NCI-H2196 (cell line): ENCODE results near the gene GFM1.

Experiments used
- DNase-seq: peaks from one replicate; lab custom pipeline; 2025; ENCODE audit not compliant: unreplicated experiment; lab: John Stamatoyannopoulos, UW

Gene GFM1

DNA sequence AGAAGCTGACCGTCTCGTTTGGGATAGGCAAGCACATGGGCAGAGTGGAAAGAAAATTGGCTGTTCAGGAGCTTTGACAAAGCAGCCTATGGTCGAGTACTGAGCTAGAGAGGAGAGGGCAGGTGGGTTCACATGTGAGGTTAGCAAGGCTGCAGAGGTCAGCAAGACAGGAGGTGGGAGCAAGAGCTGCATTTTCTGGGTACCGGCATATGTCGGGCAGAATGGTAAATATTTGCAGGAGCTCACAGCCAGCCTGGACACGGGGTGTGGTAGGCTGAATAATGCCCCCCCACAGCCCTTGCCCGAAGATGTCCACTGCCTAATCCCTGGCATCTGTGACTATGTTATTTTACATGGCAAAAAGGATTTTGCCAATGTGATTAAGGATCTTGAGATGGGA, 79.7 kb downstream of the GFM1 start:
- no peak for DNase-seq

DNA sequence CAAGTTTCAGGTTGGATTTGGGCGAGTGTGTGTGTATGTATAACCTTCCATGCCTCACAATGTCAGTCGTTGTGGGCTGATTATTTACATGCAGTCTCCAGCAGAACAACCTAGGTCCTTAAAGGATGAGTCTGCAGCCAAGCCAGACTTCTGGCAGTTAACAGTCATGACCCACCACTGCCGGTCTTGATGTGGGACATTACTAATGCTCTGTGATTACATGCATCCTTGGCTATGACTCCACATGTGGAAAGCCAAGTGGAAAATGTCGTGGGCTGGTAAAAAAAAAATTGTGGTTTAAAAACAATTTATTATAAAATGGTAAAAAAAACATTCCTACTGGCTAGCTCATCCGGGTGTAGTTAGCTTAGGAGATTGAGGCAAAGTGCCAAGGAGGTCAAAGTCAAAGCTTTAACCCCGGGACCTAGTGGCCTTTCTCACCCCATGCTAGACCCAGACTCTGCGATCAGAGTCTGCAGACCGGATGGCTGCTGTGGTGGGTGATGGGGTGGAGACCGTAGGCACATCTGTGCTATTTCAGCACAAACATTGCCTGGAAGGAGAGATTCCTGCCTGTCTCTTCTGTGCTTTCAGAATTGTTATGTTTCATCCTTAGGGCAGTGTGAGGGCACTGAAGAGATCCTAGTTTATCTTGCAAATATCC, 81.2 kb downstream of the GFM1 start:
- peak; percentile 33 for DNase-seq

- DNase-seq = peak; percentile 88
Observed at GRCh38 chr3:158727206-158728060, 83.1 kb downstream of the GFM1 start.

DNA sequence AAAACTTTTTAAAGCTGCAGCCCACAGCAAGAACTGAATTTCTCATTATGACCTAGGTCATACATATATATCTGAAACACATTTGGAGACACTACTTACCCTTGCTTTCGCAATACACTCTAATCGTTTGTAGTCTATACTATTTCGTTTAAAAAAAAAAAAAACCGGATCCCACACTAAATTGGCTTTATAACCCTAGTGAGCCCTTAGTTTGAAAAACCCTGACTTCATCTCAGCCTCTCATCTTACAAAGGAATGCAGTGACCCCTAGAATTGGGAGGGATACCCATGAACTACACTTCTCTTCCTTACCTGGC, 83.7 kb downstream of the GFM1 start:
- DNase-seq = no peak

DNA sequence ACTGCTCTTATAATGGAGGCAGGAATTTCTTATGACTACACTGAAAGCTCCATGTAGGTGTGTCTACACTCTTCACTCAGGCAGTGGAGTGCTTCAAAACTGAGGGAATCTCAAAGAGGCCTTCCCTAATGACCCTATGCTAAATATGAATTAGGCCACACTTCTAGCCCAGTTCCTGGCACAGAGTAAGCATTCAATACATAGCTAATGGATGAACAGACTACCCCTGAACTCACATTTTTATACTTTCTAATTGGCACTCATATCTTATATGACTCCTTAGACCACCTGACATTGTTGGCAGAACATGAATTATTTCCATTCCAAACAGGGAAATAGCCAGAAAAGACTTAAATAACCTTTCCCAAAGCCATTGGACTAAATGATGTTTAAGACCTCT, 84.5 kb downstream of the GFM1 start:
- DNase-seq = no peak

DNA sequence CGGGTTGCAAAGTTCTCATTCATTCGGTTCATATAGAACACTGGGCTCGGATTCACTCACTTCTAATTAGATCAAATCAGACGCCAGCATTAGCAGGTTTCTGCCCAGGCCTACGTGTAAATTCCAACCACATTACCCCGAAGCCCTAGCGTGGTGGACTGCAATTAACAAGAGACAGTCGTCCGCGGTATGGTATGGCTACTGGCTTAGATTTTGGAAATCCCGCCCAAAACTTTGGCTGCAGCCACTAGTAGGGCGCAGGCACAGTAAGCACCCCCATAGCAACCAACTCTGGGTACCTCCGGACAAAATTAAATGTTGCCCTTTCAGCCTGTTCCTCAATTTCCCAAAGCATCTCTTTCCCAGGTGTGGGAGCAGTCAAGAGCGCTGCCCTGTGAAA, 87.2 kb downstream of the GFM1 start:
- DNase-seq = no peak

DNA sequence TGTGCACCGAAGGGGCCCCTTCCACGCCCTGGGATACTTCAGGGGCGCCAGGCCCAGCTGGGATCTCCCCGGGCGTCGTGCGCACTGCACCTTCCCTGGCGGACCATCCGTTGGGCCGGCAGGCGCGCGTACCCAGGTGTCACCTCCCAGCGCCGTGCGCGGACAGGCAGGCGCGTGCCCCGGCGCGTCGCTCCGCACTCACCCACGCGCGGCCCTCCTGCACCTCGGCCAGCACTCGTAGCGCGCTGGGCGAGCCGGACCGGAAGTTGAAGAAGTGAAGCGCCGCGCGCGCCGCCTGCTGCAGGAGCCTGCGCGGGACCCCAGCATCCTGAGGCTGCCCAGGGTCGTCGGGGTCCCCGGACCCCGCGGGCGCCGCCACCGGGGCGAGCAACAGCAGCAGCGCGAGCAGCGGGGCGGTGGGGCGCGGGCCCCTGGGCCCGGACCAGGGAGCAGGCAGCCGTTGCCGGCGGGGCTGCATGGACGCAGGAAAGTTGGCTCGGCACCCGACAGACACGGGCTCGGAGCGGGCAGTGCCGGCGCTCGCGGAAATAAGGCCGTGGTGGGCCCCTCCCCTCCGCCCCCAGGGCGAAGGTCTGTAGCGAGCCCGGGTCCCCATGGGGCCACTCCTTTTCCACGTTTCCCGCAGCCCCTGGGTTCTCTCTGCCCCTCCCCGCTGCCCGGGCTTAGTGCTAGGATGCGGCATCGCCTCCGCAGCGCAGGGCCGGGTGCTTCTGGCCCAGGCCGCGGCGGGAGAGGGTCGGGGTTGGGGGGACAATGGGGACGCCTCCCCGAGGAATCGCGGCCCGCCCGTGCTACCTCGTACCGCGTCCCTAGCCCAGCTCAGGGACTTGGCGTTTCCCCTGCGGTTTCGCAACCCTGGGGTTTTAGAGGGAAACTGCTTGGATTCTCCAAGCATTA, 87.9 kb downstream of the GFM1 start, which contains the start of gene RARRES1:
TSS of gene RARRES1 (minus strand) at position 520 of the 918 bp plus-strand sequence. CDS start at position 478, 42 bp downstream.
- DNase-seq = peak; percentile 66

DNA sequence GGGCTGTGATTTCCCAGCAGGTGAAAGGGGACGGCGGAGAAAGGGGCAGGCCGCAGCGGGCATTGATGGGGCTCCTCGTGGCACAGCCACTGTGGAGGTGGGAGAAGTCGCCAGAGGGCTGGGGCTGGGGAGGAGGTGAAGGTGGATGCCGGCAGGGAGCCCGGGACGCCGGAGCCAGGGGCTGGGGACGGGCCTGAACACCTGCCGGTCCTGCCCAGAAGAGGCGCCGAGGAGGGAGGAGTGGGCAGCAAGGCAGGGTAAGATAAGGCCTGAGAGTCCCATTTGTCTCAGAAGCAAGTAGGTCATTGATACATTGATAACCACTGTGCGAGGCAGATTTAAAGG, 88.5 kb downstream of the GFM1 start:
- DNase-seq = no peak

GRCh38 chr3:158733656-158734055, 89.3 kb downstream of the GFM1 start:
- DNase-seq = no peak

DNA sequence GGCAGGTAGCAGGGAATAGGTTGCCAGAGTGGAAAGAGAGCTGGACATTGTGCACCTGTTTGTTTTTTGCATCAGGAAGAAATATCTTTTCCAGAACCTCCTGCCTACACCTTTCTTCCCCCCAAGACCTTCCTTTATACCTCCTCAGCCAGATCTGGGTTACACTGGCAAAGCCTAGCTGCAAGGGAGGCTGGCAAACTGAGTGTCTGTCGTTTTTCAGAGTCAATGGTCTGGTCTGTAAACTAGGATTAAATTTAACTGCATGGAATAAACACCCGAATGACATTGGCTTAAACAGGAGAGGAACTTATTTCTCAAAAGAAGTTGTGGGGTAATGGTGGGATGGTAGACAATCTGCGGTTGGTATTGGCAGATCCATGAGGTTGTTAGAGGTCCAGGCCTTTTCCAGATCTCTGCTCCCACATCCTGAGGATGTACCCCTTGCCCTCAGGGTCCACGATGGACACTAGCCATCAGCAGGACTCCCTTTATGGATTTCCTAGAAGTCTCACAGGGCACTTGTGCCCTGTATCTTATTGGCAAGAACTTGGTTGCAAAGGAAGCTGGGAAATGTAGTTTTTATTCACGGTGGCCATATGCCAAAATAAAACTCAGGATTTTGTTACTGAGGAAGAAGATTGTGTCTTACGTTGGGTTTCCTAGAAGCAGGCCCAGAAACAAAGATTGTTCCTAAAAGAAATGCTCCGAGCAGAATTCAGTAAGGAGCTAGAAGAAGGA, 91.1 kb downstream of the GFM1 start:
- DNase-seq = no peak

- no peak for DNase-seq
Observed at GRCh38 chr3:158737410-158737809, 93.1 kb downstream of the GFM1 start.

- no peak for DNase-seq
Observed at GRCh38 chr3:158737976-158738615, 93.8 kb downstream of the GFM1 start.

DNA sequence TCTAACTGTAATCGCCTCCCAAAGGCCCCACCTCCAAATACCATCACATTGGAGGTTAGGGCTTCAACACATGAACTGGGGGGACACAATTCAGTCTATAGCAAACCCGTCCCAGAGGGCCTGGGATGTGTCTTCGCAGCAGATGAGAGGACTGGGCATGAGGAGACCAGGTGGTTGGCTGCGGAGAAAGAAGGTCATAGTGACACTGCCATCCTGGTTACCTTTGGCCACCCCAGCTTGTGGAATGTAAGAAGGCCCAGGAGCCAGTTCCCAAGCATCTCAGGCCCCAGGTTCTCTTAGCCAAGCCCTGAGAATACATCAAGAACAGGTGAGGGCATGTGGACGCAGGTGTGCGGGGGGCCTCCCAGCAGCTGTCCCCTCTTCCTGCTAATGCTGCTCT, 94.3 kb downstream of the GFM1 start:
- DNase-seq = no peak

GRCh38 chr3:158739078-158739477, 94.8 kb downstream of the GFM1 start:
- DNase-seq = no peak

GRCh38 chr3:158739661-158740060, 95.3 kb downstream of the GFM1 start:
- no peak for DNase-seq
